NCI-H146 treated with DMSO at 0.1 percent for 48 hours (cell line): ENCODE results near the gene UGT1A10.
"Not testable (repeated sequence)": the region's sequence is repeated elsewhere in the genome, so short reads cannot be mapped to it uniquely, and the experiment has no call there.

ENCODE experiments used
- DNase-seq: peaks from one replicate; lab custom pipeline; 2025; ENCODE audit not compliant: unreplicated experiment; lab: John Stamatoyannopoulos, UW

Gene UGT1A10

DNA sequence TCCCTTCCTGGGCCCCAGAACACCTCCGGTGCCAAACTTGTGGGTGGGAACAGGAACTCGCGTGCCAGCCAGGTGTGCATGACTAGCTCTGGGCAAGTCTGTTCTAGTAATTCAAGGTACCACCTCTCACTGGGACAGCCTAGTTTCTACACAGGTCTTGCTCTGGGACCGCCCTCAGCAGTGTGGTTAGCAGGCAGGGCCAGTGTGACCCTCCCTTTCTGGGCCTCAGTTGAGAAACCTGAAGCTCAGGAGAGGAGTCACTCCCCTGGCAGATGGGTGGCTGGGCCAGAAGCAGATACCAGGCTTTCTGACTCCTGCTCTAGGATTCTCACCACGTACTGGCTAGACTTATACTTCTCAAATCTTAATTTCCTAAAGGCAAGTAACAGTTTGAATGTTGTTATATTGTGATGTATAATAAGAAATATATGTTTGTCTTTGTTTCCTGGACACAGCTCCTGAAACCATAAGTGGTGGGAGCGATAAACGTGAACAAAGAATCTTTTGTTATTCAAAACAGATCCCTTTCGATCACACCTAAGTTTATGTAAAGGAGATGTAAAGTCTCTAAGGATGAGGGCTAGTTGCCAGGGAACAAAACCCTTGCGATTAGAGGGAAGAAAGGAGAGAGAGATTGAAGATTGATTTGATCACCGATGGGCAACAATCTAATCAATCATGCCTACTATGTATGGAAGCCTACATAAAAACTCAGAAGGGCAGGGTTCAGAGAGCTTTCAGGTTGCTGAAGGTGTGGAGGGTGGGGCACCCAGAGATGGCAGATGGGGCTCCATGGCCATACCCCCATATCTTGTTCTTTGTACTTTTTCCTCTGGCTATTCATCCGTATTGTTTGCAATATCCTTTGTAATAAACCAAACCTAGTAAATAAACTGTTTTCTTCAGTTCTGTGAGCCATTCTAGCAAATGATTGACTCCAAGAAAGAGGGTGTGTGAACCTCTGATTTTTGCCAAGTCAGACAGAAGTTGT is 55.5 kb downstream of the UGT1A10 start:
- DNase-seq: no peak

DNA sequence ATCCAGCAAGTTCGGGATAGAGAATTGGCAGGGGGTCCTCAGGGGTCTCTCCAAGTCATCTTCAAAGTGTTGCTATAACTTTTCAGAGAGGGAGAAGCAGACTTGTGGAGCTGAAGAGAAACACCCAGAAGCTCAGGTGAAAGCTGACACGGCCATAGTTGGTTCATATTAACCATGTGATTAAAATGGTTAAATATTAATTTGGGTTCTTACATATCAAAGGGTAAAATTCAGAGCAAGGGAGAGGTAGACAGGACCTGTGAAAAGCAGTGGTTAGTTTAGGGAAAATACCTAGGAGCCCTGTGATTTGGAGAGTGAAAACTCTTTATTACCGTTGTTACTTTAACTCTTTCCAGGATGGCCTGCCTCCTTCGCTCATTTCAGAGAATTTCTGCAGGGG is 56.4 kb downstream of the UGT1A10 start, which contains the start of gene UGT1A6:
Gene UGT1A6, plus strand, starts transcription at position 243 of the 400 bp plus-strand sequence. Its CDS starts 115 bp downstream, at position 358.
- no peak for DNase-seq

DNA sequence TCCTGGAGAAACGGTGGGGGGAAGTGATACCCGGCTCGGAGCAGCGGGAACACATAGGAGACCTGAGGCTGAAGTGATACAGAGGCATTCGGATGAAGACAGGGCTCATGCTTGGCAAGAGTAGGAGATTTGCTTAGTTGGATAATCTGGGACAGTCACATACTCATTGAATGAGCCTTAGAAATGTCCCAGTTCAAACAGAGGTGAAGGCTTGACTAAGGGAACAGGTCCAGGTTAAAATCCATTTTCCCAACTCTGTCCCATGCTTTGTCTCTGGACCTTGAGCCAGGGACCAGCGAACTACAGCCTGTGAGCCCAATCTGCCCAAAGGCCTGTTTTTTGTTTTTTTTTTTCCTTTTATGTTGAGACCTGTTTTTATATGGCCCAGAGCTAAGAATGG is 57.7 kb downstream of the UGT1A10 start:
- no peak for DNase-seq

DNA sequence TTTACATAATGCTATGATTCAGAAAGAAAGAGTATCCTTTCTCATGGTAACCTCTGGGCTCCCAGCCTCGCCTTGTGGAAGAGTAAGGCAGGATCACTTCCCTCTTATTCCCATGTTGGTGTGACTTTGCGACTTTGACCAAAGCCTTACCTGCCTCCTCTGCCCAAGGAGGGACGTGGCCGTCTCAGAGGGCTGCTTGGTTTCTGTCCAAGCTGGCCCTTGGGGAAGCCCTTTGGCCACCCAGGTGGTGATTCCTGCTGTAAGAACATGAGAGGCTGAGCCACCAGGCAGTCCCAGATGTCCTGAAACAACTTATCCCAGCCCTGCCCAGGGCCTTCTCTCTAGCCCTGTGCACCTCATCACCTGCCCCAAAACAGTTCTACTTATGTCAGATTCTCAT is 62.5 kb downstream of the UGT1A10 start:
- no peak for DNase-seq

DNA sequence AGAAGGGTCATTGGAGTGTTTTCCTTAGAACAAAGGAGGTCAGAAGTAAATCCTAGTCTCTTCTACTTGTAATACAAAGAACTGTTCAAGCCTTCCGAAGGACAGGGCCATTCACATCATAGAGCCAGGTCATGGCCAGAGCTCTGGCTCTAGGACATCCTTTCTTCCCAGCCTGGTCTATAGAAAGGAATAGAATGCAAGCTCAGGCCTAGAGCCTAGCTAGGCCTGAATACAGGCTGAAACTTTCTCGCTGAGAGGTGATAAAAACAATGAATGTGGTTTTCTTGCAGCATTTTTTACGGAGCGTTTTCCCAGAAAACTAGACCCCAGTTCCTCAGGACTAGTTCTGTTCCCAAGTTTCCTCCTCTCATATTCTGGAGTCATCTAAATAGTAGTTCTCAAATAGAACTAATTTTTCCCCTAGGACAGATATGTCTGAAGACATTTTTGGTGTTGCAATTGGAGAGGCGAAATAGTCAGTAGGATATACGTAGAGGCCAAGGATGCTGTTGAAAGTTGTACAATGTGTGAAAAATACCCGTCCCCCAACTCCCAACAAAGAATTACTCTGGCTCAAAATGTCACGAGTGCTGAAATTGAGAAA is 63.3 kb downstream of the UGT1A10 start:
- DNase-seq: no peak

DNA sequence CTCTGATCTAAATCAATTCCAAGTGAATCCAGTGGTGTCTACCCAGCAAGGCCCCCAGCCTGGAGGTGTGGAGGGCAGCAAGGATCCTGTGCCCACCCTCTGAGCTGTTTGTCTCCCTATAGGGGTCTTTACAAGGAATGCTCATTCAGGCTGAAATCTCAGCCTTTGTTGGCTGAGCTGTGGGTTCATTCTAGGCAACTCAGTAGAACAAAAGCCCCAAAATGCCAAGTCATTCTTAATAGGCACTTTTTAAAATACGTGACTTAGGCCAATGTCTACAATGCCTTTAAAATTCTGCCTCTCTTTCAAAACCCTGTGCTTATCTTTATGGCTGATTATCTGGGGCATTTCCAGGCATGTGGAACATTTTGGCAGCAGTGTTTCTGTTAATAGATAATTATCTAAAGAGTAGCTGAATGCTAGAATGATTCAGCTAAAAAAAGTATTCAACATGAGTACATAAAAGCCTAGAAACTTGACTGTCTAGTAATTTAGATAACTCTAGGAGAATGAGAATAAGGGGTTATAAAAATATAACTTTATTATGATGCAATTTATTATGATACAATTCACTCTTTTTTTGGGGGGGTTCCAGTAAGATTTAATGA is 63.9 kb downstream of the UGT1A10 start:
- DNase-seq: no peak

DNA sequence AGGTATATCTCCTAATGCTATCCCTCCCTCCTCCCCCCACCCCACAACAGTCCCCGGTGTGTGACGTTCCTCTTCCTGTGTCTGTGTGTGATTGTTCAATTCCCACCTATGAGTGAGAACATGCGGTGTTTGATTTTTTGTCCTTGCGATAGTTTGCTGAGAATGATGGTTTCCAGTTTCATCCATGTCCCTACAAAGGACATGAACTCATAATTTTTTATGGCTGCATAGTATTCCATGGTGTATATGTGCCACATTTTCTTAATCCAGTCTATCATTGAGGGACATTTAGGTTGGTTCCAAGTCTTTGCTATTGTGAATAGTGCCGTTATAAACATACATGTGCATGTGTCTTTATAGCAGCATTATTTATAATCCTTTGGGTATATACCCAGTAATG is 64.6 kb downstream of the UGT1A10 start:
- DNase-seq: not testable (repeated sequence)

DNA sequence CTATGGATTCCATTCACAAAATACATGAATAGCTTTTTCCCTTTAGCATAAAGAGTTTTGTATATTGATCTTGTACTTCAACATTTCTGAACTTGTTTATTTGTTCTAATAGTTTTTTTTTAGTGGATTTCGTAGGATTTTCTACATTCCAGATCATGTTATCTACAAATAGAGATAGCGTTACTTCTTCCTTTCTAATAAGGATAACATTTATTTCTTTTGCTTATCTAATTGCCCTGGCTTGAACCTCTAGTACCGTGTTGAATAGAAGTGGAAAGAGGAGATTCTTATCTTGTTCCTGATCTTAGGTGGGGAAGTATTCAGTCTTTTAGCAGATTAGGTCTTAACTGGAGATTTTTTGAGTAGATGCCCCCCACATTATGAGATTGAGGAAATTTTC is 66.0 kb downstream of the UGT1A10 start:
- no peak for DNase-seq

DNA sequence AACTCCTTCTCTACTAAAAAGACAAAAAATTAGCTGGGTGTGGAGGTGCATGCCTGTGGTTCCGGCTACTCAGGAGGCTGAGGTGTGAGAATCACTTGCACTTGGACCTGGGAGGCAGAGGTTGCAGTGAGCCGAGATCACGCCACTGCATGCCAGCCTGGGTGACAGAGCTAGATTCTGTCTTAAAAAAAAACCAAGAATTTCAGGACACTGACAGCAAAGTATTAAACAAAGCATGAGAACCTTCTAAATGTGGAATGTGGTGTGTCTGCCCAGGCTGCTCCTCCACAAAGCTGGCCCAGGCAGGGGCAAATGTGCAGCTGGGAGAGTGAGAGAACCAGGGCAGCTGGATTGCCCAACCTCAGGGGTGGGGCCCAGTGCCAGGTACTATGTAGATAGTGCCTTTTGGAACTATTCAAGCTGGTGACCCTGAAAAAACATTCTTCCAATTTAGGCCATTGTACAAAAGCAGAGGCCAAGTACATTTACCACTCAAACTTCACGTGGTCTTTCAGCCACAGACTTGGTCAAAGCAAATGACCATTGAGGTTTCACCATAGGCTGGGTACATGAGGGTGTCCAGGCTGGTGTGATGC is 69.8 kb downstream of the UGT1A10 start:
- DNase-seq: no peak

DNA sequence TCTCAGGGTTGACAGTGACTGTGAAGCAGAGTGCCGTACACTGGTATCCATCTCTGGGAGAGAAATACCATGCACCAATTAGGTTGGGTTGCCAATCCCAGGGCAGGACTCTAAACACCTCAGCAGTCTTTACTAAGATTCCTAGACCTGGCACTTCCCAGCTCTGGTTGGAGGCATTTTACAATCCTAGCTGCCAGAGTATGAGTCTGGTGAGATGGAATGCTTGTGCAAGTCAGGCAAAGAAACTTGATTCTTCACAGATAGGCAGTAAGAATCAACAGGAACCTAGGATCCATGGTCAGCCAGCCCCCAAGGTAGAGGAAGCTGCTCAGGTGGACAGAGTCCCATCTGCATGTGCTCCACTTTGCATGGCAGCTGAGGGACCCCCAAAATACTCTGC is 70.5 kb downstream of the UGT1A10 start:
- DNase-seq: no peak

DNA sequence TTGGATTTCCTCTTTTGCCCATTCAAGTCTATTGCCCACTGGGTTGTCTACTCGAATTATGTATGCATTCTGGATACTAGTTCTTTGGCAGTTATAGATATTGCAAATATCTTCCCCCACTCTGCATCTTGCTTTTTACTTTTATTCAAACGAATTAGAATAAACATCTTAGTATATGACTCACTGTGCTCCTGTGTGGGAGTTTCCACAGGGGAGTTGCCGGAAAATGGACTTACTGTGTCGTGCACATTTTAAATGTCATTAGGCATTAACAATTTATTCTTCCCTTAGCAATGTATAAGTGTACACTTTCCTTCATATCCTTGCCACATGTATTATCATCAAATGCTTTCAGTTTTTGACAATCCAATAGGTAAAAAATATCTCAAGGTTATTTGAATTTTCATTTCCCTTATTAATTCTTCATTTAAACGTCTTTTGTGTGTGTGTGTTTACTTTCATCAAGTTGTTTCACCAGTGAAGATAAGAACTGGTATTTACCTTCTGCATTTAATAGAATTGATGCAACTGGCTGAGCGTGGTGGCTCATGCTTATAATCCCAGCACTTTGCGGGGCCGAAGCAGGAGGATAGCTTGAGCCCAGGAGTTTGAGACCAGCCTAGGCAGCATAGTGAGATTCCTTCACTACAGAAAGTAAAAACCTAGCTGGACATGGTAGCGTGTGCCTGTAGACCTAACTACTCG is 71.8 kb downstream of the UGT1A10 start:
- no peak for DNase-seq

DNA sequence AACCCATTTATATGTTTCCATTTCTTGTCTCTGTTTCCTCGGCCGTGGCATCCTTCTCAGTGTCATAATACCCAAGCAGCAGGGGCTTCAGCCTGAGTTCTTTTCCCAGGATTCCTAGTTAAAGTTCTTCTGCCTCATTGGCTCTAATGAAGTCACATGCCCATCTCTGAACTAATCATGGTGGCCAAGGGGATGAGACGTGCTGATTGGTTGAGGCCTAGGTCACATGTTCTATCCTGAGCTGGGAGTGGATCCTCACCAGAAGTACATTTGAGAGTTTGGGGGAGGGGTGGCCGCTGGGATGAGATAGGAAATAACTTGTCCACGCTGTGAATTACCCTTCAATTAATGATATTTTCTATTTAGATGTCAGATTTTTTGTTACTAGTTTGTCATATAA is 72.7 kb downstream of the UGT1A10 start:
- no peak for DNase-seq

DNA sequence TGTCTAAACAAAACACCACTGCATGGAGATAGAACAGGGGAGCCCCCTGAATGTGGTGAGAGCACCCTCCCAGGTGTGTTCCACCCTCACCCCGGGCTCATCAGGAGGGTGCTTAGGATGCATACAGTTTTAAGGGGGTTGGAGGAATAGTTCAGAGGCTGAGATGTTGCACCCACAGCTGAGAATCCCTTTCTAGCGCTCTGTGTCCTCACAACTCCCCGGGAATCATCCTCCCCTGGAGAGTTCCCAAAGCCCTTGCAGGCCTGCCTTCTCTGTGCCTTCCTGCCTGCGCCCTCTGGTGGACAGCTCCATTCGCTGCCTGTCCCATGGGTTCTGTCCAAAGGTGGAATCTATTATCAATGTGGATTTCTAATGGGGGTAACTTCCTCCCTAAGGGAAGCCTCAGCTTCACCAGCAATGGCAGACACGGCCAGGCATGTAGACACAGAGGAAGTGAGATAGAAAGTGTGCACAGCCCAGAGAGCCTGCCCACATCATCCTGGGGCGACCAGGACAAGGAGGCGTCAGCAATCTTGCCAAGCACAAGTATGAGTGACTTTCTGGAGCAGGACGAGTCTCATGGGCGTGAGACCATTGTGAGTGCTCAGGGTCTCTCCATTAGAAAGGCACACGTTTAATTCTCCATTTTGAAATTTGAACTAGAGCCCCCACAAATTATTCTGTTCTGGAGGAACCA is 75.2 kb downstream of the UGT1A10 start:
- DNase-seq: no peak

DNA sequence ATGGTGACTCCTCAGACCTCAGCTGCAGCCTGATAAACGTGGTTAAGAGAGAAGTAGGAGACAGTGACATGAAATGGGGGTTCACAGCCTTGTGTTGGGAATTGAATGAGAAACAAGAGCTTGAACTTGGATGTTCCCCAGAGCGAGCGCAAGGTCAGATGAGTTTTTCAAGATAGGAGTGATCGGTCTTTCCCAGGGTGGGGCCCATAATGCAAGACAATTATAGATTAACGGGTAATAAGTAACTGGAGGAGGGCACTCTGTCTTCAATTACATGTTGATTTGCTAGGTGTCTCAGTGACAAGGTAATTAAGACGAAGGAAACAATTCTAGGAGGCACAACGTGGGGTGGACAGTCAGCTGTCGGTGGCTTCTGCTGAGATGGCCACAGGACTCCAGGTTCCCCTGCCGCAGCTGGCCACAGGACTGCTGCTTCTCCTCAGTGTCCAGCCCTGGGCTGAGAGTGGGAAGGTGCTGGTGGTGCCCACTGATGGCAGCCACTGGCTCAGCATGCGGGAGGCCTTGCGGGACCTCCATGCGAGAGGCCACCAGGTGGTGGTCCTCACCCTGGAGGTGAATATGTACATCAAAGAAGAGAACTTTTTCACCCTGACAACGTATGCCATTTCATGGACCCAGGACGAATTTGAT is 76.5 kb downstream of the UGT1A10 start, which contains the start of gene UGT1A5:
Gene UGT1A5, plus strand, starts transcription at position 297 of the 651 bp plus-strand sequence. Its CDS starts 85 bp downstream, at position 382.
- DNase-seq: no peak

DNA sequence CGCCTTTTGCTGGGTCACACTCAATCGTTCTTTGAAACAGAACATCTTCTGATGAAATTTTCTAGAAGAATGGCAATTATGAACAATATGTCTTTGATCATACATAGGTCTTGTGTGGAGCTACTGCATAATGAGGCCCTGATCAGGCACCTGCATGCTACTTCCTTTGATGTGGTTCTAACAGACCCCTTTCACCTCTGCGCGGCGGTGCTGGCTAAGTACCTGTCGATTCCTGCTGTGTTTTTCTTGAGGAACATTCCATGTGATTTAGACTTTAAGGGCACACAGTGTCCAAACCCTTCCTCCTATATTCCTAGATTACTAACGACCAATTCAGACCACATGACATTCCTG is 77.0 kb downstream of the UGT1A10 start:
- no peak for DNase-seq

DNA sequence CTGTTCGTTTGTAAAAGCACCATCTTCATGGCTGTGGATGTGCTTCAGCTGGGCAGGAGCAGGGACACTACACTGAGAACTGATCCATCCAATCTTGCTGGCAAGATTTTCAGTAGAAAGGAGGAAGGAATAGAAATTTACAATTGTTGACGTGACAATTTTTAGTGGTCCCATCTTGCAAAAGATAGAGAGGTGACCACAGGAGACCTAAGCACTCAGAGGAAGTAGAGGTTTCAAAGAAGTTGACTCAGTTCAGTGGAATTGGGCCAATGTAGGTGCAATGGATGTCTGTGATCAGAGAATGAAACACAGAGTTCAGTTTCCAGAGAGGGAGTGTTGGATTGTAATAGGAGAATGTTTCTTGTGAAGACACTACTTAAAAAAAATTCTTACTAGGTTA is 77.9 kb downstream of the UGT1A10 start:
- DNase-seq: no peak

DNA sequence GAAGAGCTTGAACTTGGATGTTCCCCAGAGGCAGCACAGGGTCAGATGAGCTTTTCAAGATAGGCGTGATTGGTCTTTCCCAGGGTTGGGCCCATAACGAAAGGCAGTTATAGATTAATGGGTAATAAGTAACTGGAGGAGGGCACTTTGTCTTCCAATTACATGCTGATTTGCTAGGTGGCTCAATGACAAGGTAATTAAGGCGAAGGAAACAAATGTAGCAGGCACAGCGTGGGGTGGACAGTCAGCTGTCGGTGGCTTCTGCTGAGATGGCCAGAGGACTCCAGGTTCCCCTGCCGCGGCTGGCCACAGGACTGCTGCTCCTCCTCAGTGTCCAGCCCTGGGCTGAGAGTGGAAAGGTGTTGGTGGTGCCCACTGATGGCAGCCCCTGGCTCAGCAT is 82.3 kb downstream of the UGT1A10 start, which contains the start of gene UGT1A4:
Gene UGT1A4, plus strand, starts transcription at position 185 of the 400 bp plus-strand sequence. Its CDS starts 85 bp downstream, at position 270.
- DNase-seq: no peak

DNA sequence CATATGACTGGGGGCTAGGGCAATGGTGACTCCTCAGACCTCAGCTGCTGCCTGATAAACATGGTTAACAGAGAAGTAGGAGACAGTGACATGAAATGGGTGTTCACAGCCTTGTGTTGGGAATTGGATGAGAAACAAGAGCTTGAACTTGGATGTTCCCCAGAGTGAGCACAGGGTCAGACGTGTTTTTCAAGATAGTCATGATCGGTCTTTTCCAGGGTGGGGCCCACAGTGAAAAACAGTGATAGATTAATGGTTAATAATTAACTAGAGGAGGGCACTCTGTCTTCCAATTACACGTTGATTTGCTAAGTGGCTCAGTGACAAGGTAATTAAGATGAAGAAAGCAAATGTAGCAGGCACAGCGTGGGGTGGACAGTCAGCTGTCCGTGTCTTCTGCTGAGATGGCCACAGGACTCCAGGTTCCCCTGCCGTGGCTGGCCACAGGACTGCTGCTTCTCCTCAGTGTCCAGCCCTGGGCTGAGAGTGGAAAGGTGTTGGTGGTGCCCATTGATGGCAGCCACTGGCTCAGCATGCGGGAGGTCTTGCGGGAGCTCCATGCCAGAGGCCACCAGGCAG is 92.6 kb downstream of the UGT1A10 start, which contains the start of gene UGT1A3:
Gene UGT1A3, plus strand, starts transcription at position 320 of the 579 bp plus-strand sequence. Its CDS starts 85 bp downstream, at position 405.
- DNase-seq: no peak
